A549 (cell line): ENCODE results near the gene CDC37L1. TPM values are rescaled to one million over a fixed set of nuclear protein-coding genes. Genes with fewer than 3 reads are reported as not detected.

Experiments
- ATAC-seq, 2 experiments: fragments of 200-7000 bp in 1 of 2; fragments of >200 bp in 1 of 2; cut with Nextera tagmentation in 1 of 2; cut with Tn5 transposase in 1 of 2; 3 replicates each; pipeline versions ENCODE4 v1.8.0 to v1.9.1; 2018 to 2020; ENCODE audit warnings: mild to moderate bottlenecking in 1 of 2, moderate library complexity in 1 of 2
- CTCF ChIA-PET: fragments of 300-600 bp; sonication (Branson Sonifier 250); formaldehyde crosslinking; extraction: SDS; loops from one replicate; lab custom pipeline; 2021; ENCODE audit warnings: antibody characterized with exemption, inconsistent platforms; lab: Yijun Ruan, JAX
- POLR2A ChIA-PET: fragments of 350-600 bp; formaldehyde crosslinking; extraction: SDS; loops from one replicate; lab custom pipeline; 2021; ENCODE audit warnings: antibody characterized with exemption, inconsistent platforms; lab: Yijun Ruan, JAX
- DNase-seq, 2 experiments: peaks; one replicate each; pipeline versions ENCODE4 v3.0.0 to v3.0.0-alpha.2; 2011 to 2016; ENCODE audit warnings: low read depth in 1 of 2, low spot score in 1 of 2
- FAIRE-seq: peaks from 2 replicates; lab custom pipeline; 2011; peaks lifted over from hg19 to GRCh38; lab: Jason Lieb, UNC
- H3K27ac ChIP-seq, 2 experiments: fragments of >200 bp; sonication (Bioruptor Twin); formaldehyde crosslinking; 3 replicates each; pipeline ENCODE4 v1.5.1; 2016 to 2017
- H3K4me1 ChIP-seq: fragments of >200 bp; sonication (Bioruptor Twin); formaldehyde crosslinking; 3 replicates; pipeline ENCODE4 v1.6.1; 2016
- H3K4me2 ChIP-seq: fragments of >200 bp; sonication (Bioruptor Twin); formaldehyde crosslinking; 3 replicates; pipeline ENCODE4 v1.6.1; 2016
- H3K4me3 ChIP-seq: fragments of >200 bp; sonication (Bioruptor Twin); formaldehyde crosslinking; 3 replicates; pipeline ENCODE4 v1.5.1; 2016
- H3K9me3 ChIP-seq: fragments of >200 bp; sonication (Bioruptor Twin); formaldehyde crosslinking; 3 replicates; pipeline ENCODE4 v1.6.1; 2016
- ATOH8 ChIP-seq: fragments of 250-450 bp; sonication (Bioruptor Pico); IDR thresholded peaks from 2 replicates; pipeline ENCODE4 v1.5.0; 2020; ENCODE audit warnings: low read depth, mild to moderate bottlenecking, moderate library complexity
- BCL3 ChIP-seq: fragments of >200 bp; sonication (Bioruptor Twin); formaldehyde crosslinking; IDR thresholded peaks from 3 replicates; pipeline ENCODE4 v1.6.1; 2016
- CBX2 ChIP-seq: fragments of 200-600 bp; sonication (generic); IDR thresholded peaks from 2 replicates; pipeline ENCODE4 v1.6.1; 2016; ENCODE audit warnings: low read depth, mild to moderate bottlenecking, borderline replicate concordance
- CBX8 ChIP-seq: fragments of 200-600 bp; sonication (generic); IDR thresholded peaks from 2 replicates; pipeline ENCODE4 v1.6.1; 2016
- CHD2 ChIP-seq: fragments of 150-350 bp; IDR thresholded peaks from 2 replicates; pipeline ENCODE4 v1.6.1; 2014; ENCODE audit warnings: low read length; ENCODE audit not compliant: partially characterized antibody
- CHD4 ChIP-seq: fragments of 200-600 bp; sonication (generic); IDR thresholded peaks from 2 replicates; pipeline ENCODE4 v1.6.1; 2016; ENCODE audit warnings: antibody characterized with exemption, mild to moderate bottlenecking, borderline replicate concordance
- CTCF ChIP-seq: fragments of >200 bp; sonication (Bioruptor Twin); formaldehyde crosslinking; IDR thresholded peaks from 3 replicates; pipeline ENCODE4 v1.5.1; 2016
- EP300 ChIP-seq, 2 experiments: fragments of >200 bp; sonication (Bioruptor Twin); formaldehyde crosslinking; IDR thresholded peaks; 2 replicates in 1 of 2; 3 replicates in 1 of 2; pipeline ENCODE4 v1.6.1; 2016 to 2017
- FOSB ChIP-seq: fragments of 250-450 bp; sonication (Bioruptor Pico); IDR thresholded peaks from 2 replicates; pipeline ENCODE4 v1.5.0; 2020; ENCODE audit warnings: mild to moderate bottlenecking, moderate library complexity
- GATA3 ChIP-seq: IDR thresholded peaks from 2 replicates; pipeline ENCODE4 v1.6.1; 2012; ENCODE audit warnings: borderline replicate concordance
- HDAC2 ChIP-seq: fragments of 200-600 bp; sonication (generic); IDR thresholded peaks from 2 replicates; pipeline ENCODE4 v1.6.1; 2016
- HEYL ChIP-seq: fragments of 250-450 bp; sonication (Bioruptor Pico); IDR thresholded peaks from 2 replicates; pipeline ENCODE4 v1.8.0; 2021; ENCODE audit warnings: mild to moderate bottlenecking, moderate library complexity
- HMGXB4 ChIP-seq: fragments of 250-450 bp; sonication (Bioruptor Pico); IDR thresholded peaks from 2 replicates; pipeline ENCODE4 v1.5.0; 2021; ENCODE audit warnings: mild to moderate bottlenecking, moderate library complexity, borderline replicate concordance
- HOXA7 ChIP-seq: fragments of 250-450 bp; sonication (Bioruptor Pico); IDR thresholded peaks from 2 replicates; pipeline ENCODE4 v1.5.0; 2020; ENCODE audit warnings: mild to moderate bottlenecking, moderate library complexity
- HOXB13 ChIP-seq: fragments of 250-450 bp; sonication (Bioruptor Pico); IDR thresholded peaks from 2 replicates; pipeline ENCODE4 v1.5.0; 2020; ENCODE audit warnings: low read depth, mild to moderate bottlenecking, moderate library complexity
- HOXB5 ChIP-seq: fragments of 250-450 bp; sonication (Bioruptor Pico); IDR thresholded peaks from 2 replicates; pipeline ENCODE4 v1.5.0; 2020; ENCODE audit warnings: mild to moderate bottlenecking, moderate library complexity
- KDM1A ChIP-seq: fragments of 200-600 bp; sonication (generic); IDR thresholded peaks from 2 replicates; pipeline ENCODE4 v1.6.1; 2016; ENCODE audit warnings: low read depth, mild to moderate bottlenecking
- KDM5A ChIP-seq: fragments of 200-600 bp; sonication (generic); IDR thresholded peaks from 2 replicates; pipeline ENCODE4 v1.6.1; 2016; ENCODE audit warnings: antibody characterized with exemption, mild to moderate bottlenecking
- MAX ChIP-seq: IDR thresholded peaks from 2 replicates; pipeline ENCODE4 v1.6.1; 2012
- MAZ ChIP-seq: fragments of 150-350 bp; IDR thresholded peaks from 2 replicates; pipeline ENCODE4 v1.6.1; 2014; ENCODE audit warnings: antibody characterized with exemption, low read depth, low read length, borderline replicate concordance
- NFE2L2 ChIP-seq: fragments of 150-350 bp; conservative IDR thresholded peaks from 2 replicates; pipeline ENCODE4 v1.6.1; 2014; ENCODE audit warnings: low read length
- NPAS2 ChIP-seq: fragments of 250-450 bp; sonication (Bioruptor Pico); IDR thresholded peaks from 2 replicates; pipeline ENCODE4 v1.8.0; 2022; ENCODE audit warnings: mild to moderate bottlenecking, moderate library complexity, borderline replicate concordance
- NR3C1 ChIP-seq: fragments of >200 bp; sonication (Bioruptor Twin); formaldehyde crosslinking; IDR thresholded peaks from 3 replicates; pipeline ENCODE4 v1.6.1; 2017
- POLR2AphosphoS2 ChIP-seq: conservative IDR thresholded peaks from 2 replicates; pipeline ENCODE4 v1.6.1; 2012; ENCODE audit warnings: low read length, improper control_type of control experiment, inconsistent platforms
- RAD21 ChIP-seq, 2 experiments: fragments of >200 bp in 1 of 2; sonication (Bioruptor Twin) in 1 of 2; formaldehyde crosslinking in 1 of 2; IDR thresholded peaks in 1 of 2; conservative IDR thresholded peaks in 1 of 2; 2 replicates in 1 of 2; 3 replicates in 1 of 2; pipeline ENCODE4 v1.6.1; 2012 to 2018; ENCODE audit warnings: inconsistent platforms in 1 of 2
- RARB ChIP-seq: fragments of 250-450 bp; sonication (Bioruptor Pico); IDR thresholded peaks from 2 replicates; pipeline ENCODE4 v1.8.0; 2021; ENCODE audit warnings: mild to moderate bottlenecking, moderate library complexity
- RNF2 ChIP-seq: fragments of 200-600 bp; sonication (generic); IDR thresholded peaks from 2 replicates; pipeline ENCODE4 v1.6.1; 2016; ENCODE audit warnings: low read depth, mild to moderate bottlenecking, antibody characterized with exemption, moderate library complexity, borderline replicate concordance
- SMC3 ChIP-seq: fragments of >200 bp; sonication (Bioruptor Twin); formaldehyde crosslinking; IDR thresholded peaks from 3 replicates; pipeline ENCODE4 v1.6.1; 2018; ENCODE audit warnings: inconsistent platforms
- SREBF2 ChIP-seq: fragments of 450-650 bp; IDR thresholded peaks from 2 replicates; pipeline ENCODE4 v1.6.1; 2014; ENCODE audit warnings: mild to moderate bottlenecking, moderate library complexity
- TP53 ChIP-seq: fragments of 250-450 bp; sonication (Bioruptor Pico); IDR thresholded peaks from 2 replicates; pipeline ENCODE4 v1.5.0; 2021; ENCODE audit warnings: mild to moderate bottlenecking, moderate library complexity
- USF2 ChIP-seq: fragments of 450-650 bp; IDR thresholded peaks from 2 replicates; pipeline ENCODE4 v1.6.1; 2014; ENCODE audit warnings: antibody characterized with exemption
- ZC3H11A ChIP-seq: fragments of 450-650 bp; IDR thresholded peaks from 2 replicates; pipeline ENCODE4 v1.6.1; 2014; ENCODE audit warnings: antibody characterized with exemption, mild to moderate bottlenecking
- WGBS: methylation state at CpG from one replicate; pipeline ENCODE4 v1.1.6; 2017; ENCODE audit errors: missing lambda C conversion rate; 5-methylcytosine and 5-hydroxymethylcytosine counted together
- polyA minus RNA-seq: library from RNA; depleted of rRNA, polyadenylated mRNA; stranded (reverse); fragments of >200 nt; gene quantifications from 2 replicates; pipeline ENCODE4 v1.2.3, GENCODE V29; 2011; rRNA and poly(A)+ RNA removed
- polyA plus RNA-seq, 4 experiments: library from polyadenylated mRNA; depleted of rRNA in 3 of 4; stranded (reverse); fragments of >200 nt; fragmentation: RNase III in 1 of 4; extraction: RNeasy Plus Mini Kit Qiagen cat#74134 plus additional on column Dnase treatment in 1 of 4; gene quantifications; 2 replicates in 3 of 4; 3 replicates in 1 of 4; pipeline ENCODE4 v1.2.3, GENCODE V29; 2011 to 2017

The CDC37L1 gene
- 10.4 and 16.2 TPM in 2 replicates for polyA plus RNA-seq (2011; rRNA removed)
- polyA plus RNA-seq (2012; cell fraction: cytosol; rRNA removed): 4.5 and 5.5 TPM in 2 replicates
- 2.2 and 3.2 TPM in 2 replicates for polyA plus RNA-seq (2012; cell fraction: nucleus; rRNA removed)
- 9.5 to 10.5 TPM (median 9.7 TPM) in 3 replicates for polyA plus RNA-seq (2017; fragmentation: RNase III; extraction: RNeasy Plus Mini Kit Qiagen cat#74134 plus additional on column Dnase treatment)
- polyA minus RNA-seq: 3.8 and 5.1 TPM in 2 replicates

- FAIRE-seq (peak; percentile 51), DNase-seq (peak; percentile 91 to 97), ATAC-seq (peak; percentile 90 to 94)
- H3K4me2 ChIP-seq: peak within 1 kb of the TSS; percentile 98
- ChIA-PET POLR2A (interaction anchor here (0.6 to 1.4 kb wide), 10 partner anchors 9 to 1836 kb away, joined by 3 to 37 read pairs (median 4); partner anchors contain the start of genes AK3, CD274, PLPP6 and PUM3), CTCF (interaction anchor here (0.7 to 1.0 kb wide), 4 partner anchors 12 to 35 kb away, joined by 3 to 5 read pairs (median 3); no protein-coding TSS in a partner anchor)
- peaks cover 30% of the 10 kb centered on the region for H3K4me1 ChIP-seq
- H3K9me3 ChIP-seq: no peaks in the 10 kb centered on the region
- 1% methylated on average over 58 of the region's 66 CpGs for WGBS
- peak within 1 kb of the TSS; percentile 85 to 93 for H3K27ac ChIP-seq
- peak within 1 kb of the TSS; percentile 59 for H3K4me3 ChIP-seq
- no peak for TF ChIP-seq ZC3H11A
- no peak for TF ChIP-seq NR3C1
- peak; percentile 92 for TF ChIP-seq MAX
- TF ChIP-seq EP300 (IDR thresholded peaks at IDR 0.05): no peak
- no peak for TF ChIP-seq RARB (CRISPR knock-in tag)
- TF ChIP-seq HOXA7: no peak
- TF ChIP-seq HDAC2: no peak
- no peak for TF ChIP-seq HMGXB4 (CRISPR knock-in tag)
- no peak for TF ChIP-seq HOXB5 (CRISPR knock-in tag)
- no peak for TF ChIP-seq CHD2
- TF ChIP-seq TP53: no peak
- peak; percentile 45; the same call in 2 of the 3 replicates for TF ChIP-seq SMC3
- no peak for TF ChIP-seq RNF2
- TF ChIP-seq CHD4: no peak
- TF ChIP-seq ATOH8 (CRISPR knock-in tag): no peak
- no peak for TF ChIP-seq HOXB13 (CRISPR knock-in tag)
- TF ChIP-seq FOSB (CRISPR knock-in tag): no peak
- no peak for TF ChIP-seq KDM1A
- no peak for TF ChIP-seq CBX8
- TF ChIP-seq KDM5A: no peak
- 0 out of 2 replicates have a peak, but pooled peaks have one; percentile 11 for TF ChIP-seq MAZ
- TF ChIP-seq BCL3: peak; percentile 89
- TF ChIP-seq SREBF2: no peak
- no peak for TF ChIP-seq HEYL
- no peak for TF ChIP-seq POLR2AphosphoS2
- TF ChIP-seq NFE2L2: no peak
- TF ChIP-seq NPAS2 (CRISPR knock-in tag): no peak
- no peak for TF ChIP-seq USF2
- TF ChIP-seq CTCF: peak; percentile 21; the same call in 1 of the 3 replicates
- TF ChIP-seq CBX2: no peak
- peak in 1 of 2 experiments; percentile 37; a peak in 3 of 5 replicates for TF ChIP-seq RAD21 (conservative IDR thresholded peaks at IDR 0.05 in 1 of 2, IDR thresholded peaks at IDR 0.05 in 1 of 2)
- no peak for TF ChIP-seq GATA3
Observed at GRCh38 chr9:4679268-4680172, at the start of gene CDC37L1. CDC37L1 (plus strand) TSS chr9:4679569; CDS start chr9:4679768, 199 bp downstream.
